Mesothelial cell of epicardium (in vitro differentiated cells): ENCODE data around the gene AHCY. TPM values are rescaled to one million over a fixed set of nuclear protein-coding genes. Genes with fewer than 3 reads are reported as not detected.
"Not testable (repeated sequence)": the region's sequence is repeated elsewhere in the genome, so short reads cannot be mapped to it uniquely, and the experiment has no call there.

ENCODE experiments used
- DNase-seq, 2 experiments: peaks; one replicate each; pipeline ENCODE4 v3.0.0; 2021; ENCODE audit warnings: low spot score in 2 of 2; ENCODE audit not compliant: unreplicated experiment in 2 of 2
- H3K27ac Mint-ChIP-seq: 2 replicates; pipeline ENCODE4 v1.8.0; 2021; ENCODE audit warnings: mixed read lengths
- H3K27me3 Mint-ChIP-seq: 2 replicates; pipeline ENCODE4 v1.8.0; 2021; ENCODE audit warnings: low read depth, mixed read lengths
- H3K36me3 Mint-ChIP-seq: 2 replicates; pipeline ENCODE4 v1.8.0; 2021; ENCODE audit warnings: mixed read lengths
- H3K4me1 Mint-ChIP-seq: 2 replicates; pipeline ENCODE4 v1.8.0; 2021; ENCODE audit warnings: mixed read lengths
- H3K4me3 Mint-ChIP-seq: 2 replicates; pipeline ENCODE4 v1.8.0; 2021; ENCODE audit warnings: mild to moderate bottlenecking, moderate library complexity, mixed read lengths
- H3K9me3 Mint-ChIP-seq: 2 replicates; pipeline ENCODE4 v1.8.0; 2021; ENCODE audit warnings: mixed read lengths
- total RNA-seq: library from RNA; stranded (reverse); gene quantifications from 3 replicates; pipeline ENCODE4 v1.2.1, GENCODE V29; 2021
- TF ChIP-seq, protein P1 (sequence below): fragments of 200-600 bp; sonication (generic); IDR thresholded peaks from one replicate; pipeline ENCODE4 v1.5.0; 2021; ENCODE audit warnings: antibody characterized with exemption; ENCODE audit not compliant: unreplicated experiment

AHCY gene
- total RNA-seq, 1 donor from 2014 or later, result 150 TPM

- Mint-ChIP-seq H3K4me1 (no peaks in the 10 kb centered on the region), H3K27me3 (no peaks in the 10 kb centered on the region), H3K36me3 (no peaks in the 10 kb centered on the region), H3K4me3 (no peak overlapping the region), H3K9me3 (no peaks in the 10 kb centered on the region), H3K27ac (no peak overlapping the region)
- DNase-seq, result no peak
- TF ChIP-seq, protein P1, sequence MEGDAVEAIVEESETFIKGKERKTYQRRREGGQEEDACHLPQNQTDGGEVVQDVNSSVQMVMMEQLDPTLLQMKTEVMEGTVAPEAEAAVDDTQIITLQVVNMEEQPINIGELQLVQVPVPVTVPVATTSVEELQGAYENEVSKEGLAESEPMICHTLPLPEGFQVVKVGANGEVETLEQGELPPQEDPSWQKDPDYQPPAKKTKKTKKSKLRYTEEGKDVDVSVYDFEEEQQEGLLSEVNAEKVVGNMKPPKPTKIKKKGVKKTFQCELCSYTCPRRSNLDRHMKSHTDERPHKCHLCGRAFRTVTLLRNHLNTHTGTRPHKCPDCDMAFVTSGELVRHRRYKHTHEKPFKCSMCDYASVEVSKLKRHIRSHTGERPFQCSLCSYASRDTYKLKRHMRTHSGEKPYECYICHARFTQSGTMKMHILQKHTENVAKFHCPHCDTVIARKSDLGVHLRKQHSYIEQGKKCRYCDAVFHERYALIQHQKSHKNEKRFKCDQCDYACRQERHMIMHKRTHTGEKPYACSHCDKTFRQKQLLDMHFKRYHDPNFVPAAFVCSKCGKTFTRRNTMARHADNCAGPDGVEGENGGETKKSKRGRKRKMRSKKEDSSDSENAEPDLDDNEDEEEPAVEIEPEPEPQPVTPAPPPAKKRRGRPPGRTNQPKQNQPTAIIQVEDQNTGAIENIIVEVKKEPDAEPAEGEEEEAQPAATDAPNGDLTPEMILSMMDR, result no peak
Observed at GRCh38 chr20:34344238-34344637, 41.1 kb upstream of the AHCY start.

DNA sequence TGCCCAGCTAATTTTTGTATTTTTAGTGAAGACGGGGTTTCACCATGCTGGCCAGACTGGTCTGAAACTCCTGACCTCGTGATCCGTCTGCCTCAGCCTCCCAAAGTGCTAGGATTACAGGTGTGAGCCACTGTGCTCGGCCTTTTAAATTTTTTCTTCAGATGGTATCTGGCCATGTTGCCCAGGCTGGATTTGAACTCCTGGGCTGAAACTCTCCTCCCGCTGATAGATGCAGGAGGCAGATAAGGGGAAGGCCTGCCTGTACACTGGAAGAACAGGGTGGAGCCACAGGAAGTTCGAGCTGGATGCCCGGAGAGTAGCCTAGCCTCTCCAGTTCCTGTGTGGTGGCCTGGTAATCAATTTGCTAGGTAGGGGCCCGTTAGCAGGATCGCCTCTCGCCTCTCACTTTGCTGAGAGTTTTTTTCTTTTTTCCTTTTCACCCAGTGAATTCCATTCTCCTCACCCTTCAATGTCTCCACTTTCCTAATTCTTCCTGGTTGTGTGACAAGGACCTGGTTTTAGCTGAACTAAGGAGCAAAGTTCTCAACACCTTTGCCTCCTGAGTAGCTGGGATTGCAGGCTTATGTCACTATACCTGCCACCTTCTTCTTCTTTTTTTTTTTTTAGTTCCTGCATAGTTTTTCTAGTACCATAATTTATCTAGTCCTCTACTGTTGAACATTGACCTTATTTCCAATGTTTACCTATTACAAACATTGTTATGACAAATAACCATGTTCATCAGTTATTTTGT is 40.5 kb upstream of the AHCY start:
- Mint-ChIP-seq H3K9me3 (no peaks in the 10 kb centered on the region), H3K27ac (no peak overlapping the region), H3K36me3 (no peaks in the 10 kb centered on the region), H3K27me3 (no peaks in the 10 kb centered on the region), H3K4me1 (no peaks in the 10 kb centered on the region), H3K4me3 (no peak overlapping the region)
- TF ChIP-seq, protein P1, result no peak
- DNase-seq, result no peak

GRCh38 chr20:34341199-34341598 is 38.0 kb upstream of the AHCY start:
- not testable (repeated sequence) for H3K27ac Mint-ChIP-seq, H3K36me3 Mint-ChIP-seq, H3K4me3 Mint-ChIP-seq, H3K9me3 Mint-ChIP-seq, H3K27me3 Mint-ChIP-seq, DNase-seq, H3K4me1 Mint-ChIP-seq

GRCh38 chr20:34340726-34341125 is 37.6 kb upstream of the AHCY start:
- H3K36me3 Mint-ChIP-seq, H3K9me3 Mint-ChIP-seq, H3K4me1 Mint-ChIP-seq, H3K4me3 Mint-ChIP-seq, H3K27me3 Mint-ChIP-seq, H3K27ac Mint-ChIP-seq, DNase-seq: not testable (repeated sequence)

GRCh38 chr20:34337982-34338726 is 35.0 kb upstream of the AHCY start:
- TF ChIP-seq, protein P1, result no peak
- Mint-ChIP-seq H3K4me1 (peaks cover 18% of the 10 kb centered on the region), H3K27me3 (no peaks in the 10 kb centered on the region), H3K36me3 (no peaks in the 10 kb centered on the region), H3K27ac (no peak overlapping the region), H3K4me3 (no peak overlapping the region), H3K9me3 (no peaks in the 10 kb centered on the region)
- DNase-seq, result no peak

- TF ChIP-seq, protein P1, result no peak
- DNase-seq, result no peak
- Mint-ChIP-seq H3K27me3 (no peaks in the 10 kb centered on the region), H3K4me1 (peaks cover 18% of the 10 kb centered on the region), H3K9me3 (no peaks in the 10 kb centered on the region), H3K4me3 (no peak overlapping the region), H3K27ac (no peak overlapping the region), H3K36me3 (no peaks in the 10 kb centered on the region)
Observed at GRCh38 chr20:34337544-34337943, 34.4 kb upstream of the AHCY start.
